Left kidney (tissue), 2 donors: ENCODE measurements around the gene CST7. TPM values are rescaled to one million over a fixed set of nuclear protein-coding genes. Genes with fewer than 3 reads are reported as not detected.

Experiments used
- DNase-seq: peaks from one replicate; pipeline ENCODE4 v3.0.0-alpha.2; 2013
- polyA plus RNA-seq: library from polyadenylated mRNA; unstranded; fragments of 120-200 nt; gene quantifications from one replicate; pipeline ENCODE4 v1.2.1, GENCODE V29; 2013; ENCODE audit not compliant: insufficient read length

The CST7 gene
- polyA plus RNA-seq, 1 donor: 0.30 TPM

GRCh38 chr20:24950836-24951525 is 1.9 kb downstream of the CST7 start:
- no peak for DNase-seq

GRCh38 chr20:24951536-24952083 is 2.5 kb downstream of the CST7 start:
- DNase-seq: no peak

GRCh38 chr20:24952376-24953208 is 3.5 kb downstream of the CST7 start:
- no peak for DNase-seq

GRCh38 chr20:24953209-24953575 is 4.1 kb downstream of the CST7 start:
- DNase-seq: no peak

GRCh38 chr20:24953621-24954133 is 4.6 kb downstream of the CST7 start:
- no peak for DNase-seq

- DNase-seq: no peak
Observed at GRCh38 chr20:24954151-24954550, 5.1 kb downstream of the CST7 start.

- DNase-seq: no peak
Observed at GRCh38 chr20:24954566-24954965, 5.5 kb downstream of the CST7 start.

- no peak for DNase-seq
Observed at GRCh38 chr20:24955045-24955444, 6.0 kb downstream of the CST7 start.

GRCh38 chr20:24956001-24956841 is 7.2 kb downstream of the CST7 start:
- DNase-seq: no peak

GRCh38 chr20:24957326-24958016 is 8.4 kb downstream of the CST7 start:
- DNase-seq: no peak

GRCh38 chr20:24958506-24959385 is 9.7 kb downstream of the CST7 start:
- DNase-seq: no peak

GRCh38 chr20:24959591-24960301 is 10.7 kb downstream of the CST7 start:
- DNase-seq: no peak

GRCh38 chr20:24960302-24960801 is 11.3 kb downstream of the CST7 start:
- DNase-seq: no peak

GRCh38 chr20:24960861-24961260 is 11.8 kb downstream of the CST7 start:
- DNase-seq: no peak

- no peak for DNase-seq
Observed at GRCh38 chr20:24961384-24962181, 12.5 kb downstream of the CST7 start.

- DNase-seq: no peak
Observed at GRCh38 chr20:24962182-24962492, 13.1 kb downstream of the CST7 start.

- no peak for DNase-seq
Observed at GRCh38 chr20:24962510-24962909, 13.4 kb downstream of the CST7 start.

GRCh38 chr20:24963672-24964505 is 14.8 kb downstream of the CST7 start:
- DNase-seq: no peak
